ENCODE results near the gene GRAP.

DNA sequence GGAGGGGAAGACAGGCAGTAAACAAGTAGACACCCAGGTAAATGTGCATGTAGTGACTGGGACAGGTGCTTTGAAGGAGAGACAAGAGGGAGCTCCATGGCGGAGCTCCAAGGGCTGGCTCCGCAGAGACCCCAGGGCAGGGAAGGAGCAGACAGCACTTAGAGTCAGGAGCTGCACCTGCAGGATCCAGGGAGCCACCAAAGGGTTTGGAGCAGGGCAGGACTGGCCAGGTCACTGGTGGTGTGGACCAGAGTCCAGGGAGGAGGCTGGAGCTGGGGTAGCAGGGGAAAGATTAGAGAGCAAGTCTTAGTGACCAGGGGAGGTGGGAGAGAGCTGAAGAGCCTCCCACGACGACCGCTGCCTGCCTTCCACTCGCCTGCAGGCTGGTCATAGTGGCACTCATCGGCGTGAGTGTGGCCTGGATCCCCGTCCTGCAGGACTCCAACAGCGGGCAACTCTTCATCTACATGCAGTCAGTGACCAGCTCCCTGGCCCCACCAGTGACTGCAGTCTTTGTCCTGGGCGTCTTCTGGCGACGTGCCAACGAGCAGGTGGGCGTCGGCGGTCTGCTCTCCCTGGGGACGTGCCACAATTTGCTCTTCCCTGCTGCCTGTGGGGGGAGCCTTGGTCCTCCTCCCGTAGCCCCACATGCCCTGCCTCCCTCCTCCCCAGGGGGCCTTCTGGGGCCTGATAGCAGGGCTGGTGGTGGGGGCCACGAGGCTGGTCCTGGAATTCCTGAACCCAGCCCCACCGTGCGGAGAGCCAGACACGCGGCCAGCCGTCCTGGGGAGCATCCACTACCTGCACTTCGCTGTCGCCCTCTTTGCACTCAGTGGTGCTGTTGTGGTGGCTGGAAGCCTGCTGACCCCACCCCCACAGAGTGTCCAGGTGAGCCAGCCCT lies 27.5 kb downstream of the GRAP start:
- TF ChIP-seq, protein P1, sequence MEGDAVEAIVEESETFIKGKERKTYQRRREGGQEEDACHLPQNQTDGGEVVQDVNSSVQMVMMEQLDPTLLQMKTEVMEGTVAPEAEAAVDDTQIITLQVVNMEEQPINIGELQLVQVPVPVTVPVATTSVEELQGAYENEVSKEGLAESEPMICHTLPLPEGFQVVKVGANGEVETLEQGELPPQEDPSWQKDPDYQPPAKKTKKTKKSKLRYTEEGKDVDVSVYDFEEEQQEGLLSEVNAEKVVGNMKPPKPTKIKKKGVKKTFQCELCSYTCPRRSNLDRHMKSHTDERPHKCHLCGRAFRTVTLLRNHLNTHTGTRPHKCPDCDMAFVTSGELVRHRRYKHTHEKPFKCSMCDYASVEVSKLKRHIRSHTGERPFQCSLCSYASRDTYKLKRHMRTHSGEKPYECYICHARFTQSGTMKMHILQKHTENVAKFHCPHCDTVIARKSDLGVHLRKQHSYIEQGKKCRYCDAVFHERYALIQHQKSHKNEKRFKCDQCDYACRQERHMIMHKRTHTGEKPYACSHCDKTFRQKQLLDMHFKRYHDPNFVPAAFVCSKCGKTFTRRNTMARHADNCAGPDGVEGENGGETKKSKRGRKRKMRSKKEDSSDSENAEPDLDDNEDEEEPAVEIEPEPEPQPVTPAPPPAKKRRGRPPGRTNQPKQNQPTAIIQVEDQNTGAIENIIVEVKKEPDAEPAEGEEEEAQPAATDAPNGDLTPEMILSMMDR (IDR thresholded peaks at IDR 0.05): no peak
- TF ChIP-seq SIN3A (IDR thresholded peaks at IDR 0.05; ENCODE audit: borderline replicate concordance, insufficient read depth, low read depth, low read length): no peak
- no peak for TF ChIP-seq TCF7L2 (IDR thresholded peaks at IDR 0.05; ENCODE audit: low read depth, low read length)

All from Panc1 (cell line).